Measurements from ENCODE around the gene RPGRIP1.

DNA sequence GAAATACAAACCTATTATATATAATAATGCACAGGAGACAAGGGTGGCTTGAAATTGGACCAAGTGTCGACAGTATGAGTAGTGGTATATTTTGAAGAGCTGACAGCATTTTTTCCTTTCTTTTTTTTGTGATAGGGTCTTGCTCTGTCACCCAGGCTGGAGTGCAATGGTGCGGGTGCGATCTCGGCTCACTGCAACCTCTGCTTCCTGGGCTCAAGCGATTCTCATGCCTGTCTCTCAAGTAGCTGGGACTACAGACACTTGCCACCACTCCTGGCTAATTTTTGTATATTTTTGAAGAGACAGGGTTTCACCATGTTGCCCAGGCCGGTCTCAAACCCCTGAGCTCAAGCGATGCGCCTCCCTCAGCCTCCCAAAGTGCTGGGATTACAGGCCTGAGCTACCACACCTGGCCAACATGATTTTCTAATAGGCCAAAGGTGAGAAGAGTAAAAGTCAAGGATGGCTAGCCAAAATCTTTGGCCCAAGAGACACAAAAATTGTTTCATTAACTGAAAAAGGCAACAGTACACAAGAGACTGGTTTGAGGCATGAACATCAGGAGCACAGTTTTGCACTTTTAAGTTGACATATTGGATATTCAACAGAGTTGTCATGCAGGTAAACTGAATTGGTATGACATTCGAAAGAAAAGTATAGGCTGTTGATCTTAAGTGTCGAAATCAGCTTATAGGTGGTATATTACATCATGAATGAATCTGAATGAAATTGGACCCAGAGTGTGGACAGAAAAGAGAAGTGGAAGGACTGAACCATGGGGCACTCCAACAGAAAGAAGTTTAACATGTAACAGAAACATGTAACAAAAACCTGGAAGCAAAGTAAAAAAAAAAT lies 23.1 kb upstream of the RPGRIP1 start:
- TF ChIP-seq ZBTB20 (tag by site-specific recombination; IDR thresholded peaks at IDR 0.05) (no peak), ZBTB1 (tag by site-specific recombination; IDR thresholded peaks at IDR 0.05) (no peak)
- TF ChIP-seq, protein P1, sequence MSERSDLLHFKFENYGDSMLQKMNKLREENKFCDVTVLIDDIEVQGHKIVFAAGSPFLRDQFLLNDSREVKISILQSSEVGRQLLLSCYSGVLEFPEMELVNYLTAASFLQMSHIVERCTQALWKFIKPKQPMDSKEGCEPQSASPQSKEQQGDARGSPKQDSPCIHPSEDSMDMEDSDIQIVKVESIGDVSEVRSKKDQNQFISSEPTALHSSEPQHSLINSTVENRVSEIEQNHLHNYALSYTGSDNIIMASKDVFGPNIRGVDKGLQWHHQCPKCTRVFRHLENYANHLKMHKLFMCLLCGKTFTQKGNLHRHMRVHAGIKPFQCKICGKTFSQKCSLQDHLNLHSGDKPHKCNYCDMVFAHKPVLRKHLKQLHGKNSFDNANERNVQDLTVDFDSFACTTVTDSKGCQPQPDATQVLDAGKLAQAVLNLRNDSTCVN (tag by site-specific recombination; optimal IDR thresholded peaks at IDR 0.05) = no peak
- TF ChIP-seq, protein P2, sequence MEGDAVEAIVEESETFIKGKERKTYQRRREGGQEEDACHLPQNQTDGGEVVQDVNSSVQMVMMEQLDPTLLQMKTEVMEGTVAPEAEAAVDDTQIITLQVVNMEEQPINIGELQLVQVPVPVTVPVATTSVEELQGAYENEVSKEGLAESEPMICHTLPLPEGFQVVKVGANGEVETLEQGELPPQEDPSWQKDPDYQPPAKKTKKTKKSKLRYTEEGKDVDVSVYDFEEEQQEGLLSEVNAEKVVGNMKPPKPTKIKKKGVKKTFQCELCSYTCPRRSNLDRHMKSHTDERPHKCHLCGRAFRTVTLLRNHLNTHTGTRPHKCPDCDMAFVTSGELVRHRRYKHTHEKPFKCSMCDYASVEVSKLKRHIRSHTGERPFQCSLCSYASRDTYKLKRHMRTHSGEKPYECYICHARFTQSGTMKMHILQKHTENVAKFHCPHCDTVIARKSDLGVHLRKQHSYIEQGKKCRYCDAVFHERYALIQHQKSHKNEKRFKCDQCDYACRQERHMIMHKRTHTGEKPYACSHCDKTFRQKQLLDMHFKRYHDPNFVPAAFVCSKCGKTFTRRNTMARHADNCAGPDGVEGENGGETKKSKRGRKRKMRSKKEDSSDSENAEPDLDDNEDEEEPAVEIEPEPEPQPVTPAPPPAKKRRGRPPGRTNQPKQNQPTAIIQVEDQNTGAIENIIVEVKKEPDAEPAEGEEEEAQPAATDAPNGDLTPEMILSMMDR (tag by site-specific recombination; IDR thresholded peaks at IDR 0.05) = no peak
- TF ChIP-seq, protein P3, sequence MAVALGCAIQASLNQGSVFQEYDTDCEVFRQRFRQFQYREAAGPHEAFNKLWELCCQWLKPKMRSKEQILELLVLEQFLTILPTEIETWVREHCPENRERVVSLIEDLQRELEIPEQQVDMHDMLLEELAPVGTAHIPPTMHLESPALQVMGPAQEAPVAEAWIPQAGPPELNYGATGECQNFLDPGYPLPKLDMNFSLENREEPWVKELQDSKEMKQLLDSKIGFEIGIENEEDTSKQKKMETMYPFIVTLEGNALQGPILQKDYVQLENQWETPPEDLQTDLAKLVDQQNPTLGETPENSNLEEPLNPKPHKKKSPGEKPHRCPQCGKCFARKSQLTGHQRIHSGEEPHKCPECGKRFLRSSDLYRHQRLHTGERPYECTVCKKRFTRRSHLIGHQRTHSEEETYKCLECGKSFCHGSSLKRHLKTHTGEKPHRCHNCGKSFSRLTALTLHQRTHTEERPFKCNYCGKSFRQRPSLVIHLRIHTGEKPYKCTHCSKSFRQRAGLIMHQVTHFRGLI (tag by site-specific recombination; IDR thresholded peaks at IDR 0.05) = no peak
